HepG2 (cell line): Measurements from ENCODE around the gene RBM23. TPM values are rescaled to one million over a fixed set of nuclear protein-coding genes. Genes with fewer than 3 reads are reported as not detected.

Experiments used
- BHLHE40 ChIP-seq: IDR thresholded peaks from 2 replicates; pipeline ENCODE4 v1.6.1; 2011; ENCODE audit warnings: low read length, improper control_type of control experiment
- CREBL2 ChIP-seq: sonication (generic); formaldehyde crosslinking; IDR thresholded peaks from 2 replicates; pipeline ENCODE4 v1.8.1; 2023; ENCODE audit warnings: missing genetic modification reagents, mild to moderate bottlenecking, borderline replicate concordance
- HNF4A ChIP-seq: sonication (generic); formaldehyde crosslinking; IDR thresholded peaks from 2 replicates; pipeline ENCODE4 v1.4.0; 2020; ENCODE audit warnings: missing genetic modification reagents
- SIX4 ChIP-seq: sonication (generic); formaldehyde crosslinking; IDR thresholded peaks from 2 replicates; pipeline ENCODE4 v1.4.0; 2020; ENCODE audit warnings: missing genetic modification reagents
- SKIL ChIP-seq: sonication (generic); formaldehyde crosslinking; IDR thresholded peaks from 2 replicates; pipeline ENCODE4 v1.8.0; 2022; ENCODE audit warnings: missing genetic modification reagents, mild to moderate bottlenecking, moderate library complexity, borderline replicate concordance
- TOPORS ChIP-seq: sonication (generic); formaldehyde crosslinking; IDR thresholded peaks from 2 replicates; pipeline ENCODE4 v1.8.0; 2023; ENCODE audit warnings: mild to moderate bottlenecking, missing genetic modification reagents
- TRIM24 ChIP-seq: sonication (generic); formaldehyde crosslinking; IDR thresholded peaks from 2 replicates; pipeline ENCODE4 v1.8.0; 2022; ENCODE audit warnings: mild to moderate bottlenecking, missing genetic modification reagents
- UBTF ChIP-seq: sonication (generic); formaldehyde crosslinking; IDR thresholded peaks from 2 replicates; pipeline ENCODE4 v1.4.0; 2020; ENCODE audit warnings: mild to moderate bottlenecking, missing genetic modification reagents
- ZNF33B ChIP-seq: sonication (generic); formaldehyde crosslinking; IDR thresholded peaks from 2 replicates; pipeline ENCODE4 v1.5.1; 2020; ENCODE audit warnings: mild to moderate bottlenecking, missing genetic modification reagents
- ZNF646 ChIP-seq: sonication (generic); formaldehyde crosslinking; IDR thresholded peaks from 2 replicates; pipeline ENCODE4 v1.9.0; 2021; ENCODE audit warnings: mild to moderate bottlenecking, missing genetic modification reagents
- polyA plus RNA-seq, 8 experiments: library from polyadenylated mRNA; depleted of rRNA in 3 of 8; stranded (reverse) in 7 of 8; unstranded in 1 of 8; fragments of >200 nt; fragmentation: Illumina TruSeq in 4 of 8; extraction: Trizol in 4 of 8; gene quantifications; 2 replicates each; pipeline versions ENCODE4 v1.2.1 to v1.2.3, GENCODE V29; 2011 to 2016; ENCODE audit warnings: low read depth in 4 of 8, missing spikeins in 1 of 8, mixed read lengths in 1 of 8; ENCODE audit not compliant: insufficient read depth in 1 of 8
- total RNA-seq, 5 experiments: library from RNA; depleted of rRNA; stranded (reverse); fragments of >200 nt; fragmentation: Illumina TruSeq; extraction: Trizol; gene quantifications; 2 replicates each; pipeline ENCODE4 v1.2.3, GENCODE V29; 2016; ENCODE audit warnings: low read depth in 1 of 5
- TF ChIP-seq, protein P1 (sequence below): sonication (generic); formaldehyde crosslinking; IDR thresholded peaks from 2 replicates; pipeline ENCODE4 v1.4.0; 2020; ENCODE audit warnings: missing genetic modification reagents

RBM23 gene
- total and polyA plus RNA-seq, 2 of the 13 experiments (the other 11 are each of a cell fraction or from before 2014, with no cell fraction given), result 1.5 to 2.1 TPM

DNA sequence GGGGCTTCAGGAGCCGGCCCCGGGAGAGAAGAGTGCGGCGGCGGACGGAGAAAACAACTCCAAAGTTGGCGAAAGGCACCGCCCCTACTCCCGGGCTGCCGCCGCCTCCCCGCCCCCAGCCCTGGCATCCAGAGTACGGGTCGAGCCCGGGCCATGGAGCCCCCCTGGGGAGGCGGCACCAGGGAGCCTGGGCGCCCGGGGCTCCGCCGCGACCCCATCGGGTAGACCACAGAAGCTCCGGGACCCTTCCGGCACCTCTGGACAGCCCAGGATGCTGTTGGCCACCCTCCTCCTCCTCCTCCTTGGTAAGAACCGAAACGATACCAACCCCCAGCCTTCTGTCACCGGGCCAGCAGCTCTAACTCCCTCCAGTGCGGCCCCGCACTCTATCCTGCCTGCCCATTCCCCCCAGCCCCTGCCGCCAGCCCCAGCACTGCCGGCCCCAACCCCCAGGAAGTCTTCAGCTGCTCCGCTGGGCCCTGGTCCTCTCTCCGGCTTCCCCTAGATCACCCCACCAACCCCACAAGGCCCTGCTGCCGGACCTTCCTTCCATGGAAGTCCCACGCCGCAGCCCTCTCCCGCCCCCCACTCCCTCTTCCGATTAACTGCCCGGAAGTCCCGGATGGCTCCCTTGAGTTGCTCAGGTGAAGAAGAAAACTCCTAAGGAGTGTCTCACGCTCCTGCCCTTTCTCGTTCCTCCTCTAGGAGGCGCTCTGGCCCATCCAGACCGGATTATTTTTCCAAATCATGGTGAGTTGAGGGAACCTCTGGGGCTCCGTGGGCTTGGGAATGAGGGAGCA, 46.7 kb downstream of the RBM23 start (continued):
- no peak for TF ChIP-seq ZNF646 (CRISPR knock-in tag)
- peak; percentile 89 for TF ChIP-seq UBTF (CRISPR knock-in tag)
- TF ChIP-seq SIX4 (CRISPR knock-in tag), result no peak
- TF ChIP-seq HNF4A, result peak; percentile 14; the same call in 1 of the 2 replicates
- no peak for TF ChIP-seq BHLHE40
- TF ChIP-seq ZNF33B, result no peak
- TF ChIP-seq, protein P1, sequence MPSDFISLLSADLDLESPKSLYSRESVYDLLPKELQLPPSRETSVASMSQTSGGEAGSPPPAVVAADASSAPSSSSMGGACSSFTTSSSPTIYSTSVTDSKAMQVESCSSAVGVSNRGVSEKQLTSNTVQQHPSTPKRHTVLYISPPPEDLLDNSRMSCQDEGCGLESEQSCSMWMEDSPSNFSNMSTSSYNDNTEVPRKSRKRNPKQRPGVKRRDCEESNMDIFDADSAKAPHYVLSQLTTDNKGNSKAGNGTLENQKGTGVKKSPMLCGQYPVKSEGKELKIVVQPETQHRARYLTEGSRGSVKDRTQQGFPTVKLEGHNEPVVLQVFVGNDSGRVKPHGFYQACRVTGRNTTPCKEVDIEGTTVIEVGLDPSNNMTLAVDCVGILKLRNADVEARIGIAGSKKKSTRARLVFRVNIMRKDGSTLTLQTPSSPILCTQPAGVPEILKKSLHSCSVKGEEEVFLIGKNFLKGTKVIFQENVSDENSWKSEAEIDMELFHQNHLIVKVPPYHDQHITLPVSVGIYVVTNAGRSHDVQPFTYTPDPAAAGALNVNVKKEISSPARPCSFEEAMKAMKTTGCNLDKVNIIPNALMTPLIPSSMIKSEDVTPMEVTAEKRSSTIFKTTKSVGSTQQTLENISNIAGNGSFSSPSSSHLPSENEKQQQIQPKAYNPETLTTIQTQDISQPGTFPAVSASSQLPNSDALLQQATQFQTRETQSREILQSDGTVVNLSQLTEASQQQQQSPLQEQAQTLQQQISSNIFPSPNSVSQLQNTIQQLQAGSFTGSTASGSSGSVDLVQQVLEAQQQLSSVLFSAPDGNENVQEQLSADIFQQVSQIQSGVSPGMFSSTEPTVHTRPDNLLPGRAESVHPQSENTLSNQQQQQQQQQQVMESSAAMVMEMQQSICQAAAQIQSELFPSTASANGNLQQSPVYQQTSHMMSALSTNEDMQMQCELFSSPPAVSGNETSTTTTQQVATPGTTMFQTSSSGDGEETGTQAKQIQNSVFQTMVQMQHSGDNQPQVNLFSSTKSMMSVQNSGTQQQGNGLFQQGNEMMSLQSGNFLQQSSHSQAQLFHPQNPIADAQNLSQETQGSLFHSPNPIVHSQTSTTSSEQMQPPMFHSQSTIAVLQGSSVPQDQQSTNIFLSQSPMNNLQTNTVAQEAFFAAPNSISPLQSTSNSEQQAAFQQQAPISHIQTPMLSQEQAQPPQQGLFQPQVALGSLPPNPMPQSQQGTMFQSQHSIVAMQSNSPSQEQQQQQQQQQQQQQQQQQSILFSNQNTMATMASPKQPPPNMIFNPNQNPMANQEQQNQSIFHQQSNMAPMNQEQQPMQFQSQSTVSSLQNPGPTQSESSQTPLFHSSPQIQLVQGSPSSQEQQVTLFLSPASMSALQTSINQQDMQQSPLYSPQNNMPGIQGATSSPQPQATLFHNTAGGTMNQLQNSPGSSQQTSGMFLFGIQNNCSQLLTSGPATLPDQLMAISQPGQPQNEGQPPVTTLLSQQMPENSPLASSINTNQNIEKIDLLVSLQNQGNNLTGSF (CRISPR knock-in tag), result no peak
- TF ChIP-seq SKIL (CRISPR knock-in tag), result no peak
- no peak for TF ChIP-seq TRIM24 (CRISPR knock-in tag)
- no peak; the same call in 1 of the 2 replicates for TF ChIP-seq CREBL2 (CRISPR knock-in tag)
- TF ChIP-seq TOPORS (CRISPR knock-in tag), result no peak; the same call in 1 of the 2 replicates
